HL-60 (cell line): ENCODE results near the gene EMP1.

Experiments used
- GABPA ChIP-seq: IDR thresholded peaks from 2 replicates; pipeline ENCODE4 v1.6.1; 2012; ENCODE audit warnings: low read depth
- POLR2AphosphoS5 ChIP-seq: IDR thresholded peaks from 2 replicates; pipeline ENCODE4 v1.6.1; 2012; ENCODE audit warnings: low read depth
- TF ChIP-seq, protein P1 (sequence below): IDR thresholded peaks from 2 replicates; pipeline ENCODE4 v1.6.1; 2012; ENCODE audit warnings: low read depth; ENCODE audit not compliant: insufficient replicate concordance
- TF ChIP-seq, protein P2 (sequence below): IDR thresholded peaks from one replicate; pipeline ENCODE4 v1.5.1; 2011; ENCODE audit warnings: low read length, control low read depth, inconsistent platforms; ENCODE audit not compliant: insufficient read depth

DNA sequence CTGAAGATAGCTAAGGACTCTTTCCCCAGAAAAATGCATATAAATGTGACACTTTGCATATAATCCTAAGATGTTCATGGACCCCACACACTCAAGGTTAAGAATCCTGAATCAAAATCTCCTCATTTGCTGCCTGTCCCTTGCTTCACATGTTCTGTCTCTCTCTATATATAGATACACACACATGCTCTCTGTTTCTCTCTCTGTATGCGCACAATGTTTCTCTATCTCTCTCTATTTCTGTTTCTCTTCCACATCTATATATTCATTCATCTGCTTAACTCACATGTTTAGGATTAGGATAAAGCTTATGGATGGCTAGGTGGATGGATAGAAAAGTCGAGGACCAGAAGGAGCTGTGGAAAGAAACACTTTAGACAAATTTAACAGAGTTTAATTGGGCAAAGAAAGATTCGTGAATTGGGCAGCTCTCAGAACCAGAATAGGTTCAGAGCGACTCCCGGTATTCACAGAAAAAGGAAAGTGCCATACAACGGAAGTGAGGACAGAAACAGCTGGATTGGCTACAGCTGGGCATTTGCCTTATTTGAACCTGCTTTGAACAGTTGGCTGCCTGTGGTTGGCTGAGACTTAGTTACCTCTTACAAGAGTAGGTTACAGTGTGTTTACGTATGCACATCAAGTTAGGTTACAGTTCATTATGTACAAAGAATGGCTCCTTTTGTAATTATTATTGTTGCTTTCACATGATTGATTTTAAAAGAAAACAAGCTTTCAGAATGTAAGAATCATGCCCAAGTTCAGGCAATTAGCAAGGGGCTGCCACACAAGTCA, 57.6 kb downstream of the EMP1 start:
- TF ChIP-seq GABPA (no peak), POLR2AphosphoS5 (no peak)
- TF ChIP-seq, protein P1, sequence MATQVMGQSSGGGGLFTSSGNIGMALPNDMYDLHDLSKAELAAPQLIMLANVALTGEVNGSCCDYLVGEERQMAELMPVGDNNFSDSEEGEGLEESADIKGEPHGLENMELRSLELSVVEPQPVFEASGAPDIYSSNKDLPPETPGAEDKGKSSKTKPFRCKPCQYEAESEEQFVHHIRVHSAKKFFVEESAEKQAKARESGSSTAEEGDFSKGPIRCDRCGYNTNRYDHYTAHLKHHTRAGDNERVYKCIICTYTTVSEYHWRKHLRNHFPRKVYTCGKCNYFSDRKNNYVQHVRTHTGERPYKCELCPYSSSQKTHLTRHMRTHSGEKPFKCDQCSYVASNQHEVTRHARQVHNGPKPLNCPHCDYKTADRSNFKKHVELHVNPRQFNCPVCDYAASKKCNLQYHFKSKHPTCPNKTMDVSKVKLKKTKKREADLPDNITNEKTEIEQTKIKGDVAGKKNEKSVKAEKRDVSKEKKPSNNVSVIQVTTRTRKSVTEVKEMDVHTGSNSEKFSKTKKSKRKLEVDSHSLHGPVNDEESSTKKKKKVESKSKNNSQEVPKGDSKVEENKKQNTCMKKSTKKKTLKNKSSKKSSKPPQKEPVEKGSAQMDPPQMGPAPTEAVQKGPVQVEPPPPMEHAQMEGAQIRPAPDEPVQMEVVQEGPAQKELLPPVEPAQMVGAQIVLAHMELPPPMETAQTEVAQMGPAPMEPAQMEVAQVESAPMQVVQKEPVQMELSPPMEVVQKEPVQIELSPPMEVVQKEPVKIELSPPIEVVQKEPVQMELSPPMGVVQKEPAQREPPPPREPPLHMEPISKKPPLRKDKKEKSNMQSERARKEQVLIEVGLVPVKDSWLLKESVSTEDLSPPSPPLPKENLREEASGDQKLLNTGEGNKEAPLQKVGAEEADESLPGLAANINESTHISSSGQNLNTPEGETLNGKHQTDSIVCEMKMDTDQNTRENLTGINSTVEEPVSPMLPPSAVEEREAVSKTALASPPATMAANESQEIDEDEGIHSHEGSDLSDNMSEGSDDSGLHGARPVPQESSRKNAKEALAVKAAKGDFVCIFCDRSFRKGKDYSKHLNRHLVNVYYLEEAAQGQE, result no peak
- TF ChIP-seq, protein P2, sequence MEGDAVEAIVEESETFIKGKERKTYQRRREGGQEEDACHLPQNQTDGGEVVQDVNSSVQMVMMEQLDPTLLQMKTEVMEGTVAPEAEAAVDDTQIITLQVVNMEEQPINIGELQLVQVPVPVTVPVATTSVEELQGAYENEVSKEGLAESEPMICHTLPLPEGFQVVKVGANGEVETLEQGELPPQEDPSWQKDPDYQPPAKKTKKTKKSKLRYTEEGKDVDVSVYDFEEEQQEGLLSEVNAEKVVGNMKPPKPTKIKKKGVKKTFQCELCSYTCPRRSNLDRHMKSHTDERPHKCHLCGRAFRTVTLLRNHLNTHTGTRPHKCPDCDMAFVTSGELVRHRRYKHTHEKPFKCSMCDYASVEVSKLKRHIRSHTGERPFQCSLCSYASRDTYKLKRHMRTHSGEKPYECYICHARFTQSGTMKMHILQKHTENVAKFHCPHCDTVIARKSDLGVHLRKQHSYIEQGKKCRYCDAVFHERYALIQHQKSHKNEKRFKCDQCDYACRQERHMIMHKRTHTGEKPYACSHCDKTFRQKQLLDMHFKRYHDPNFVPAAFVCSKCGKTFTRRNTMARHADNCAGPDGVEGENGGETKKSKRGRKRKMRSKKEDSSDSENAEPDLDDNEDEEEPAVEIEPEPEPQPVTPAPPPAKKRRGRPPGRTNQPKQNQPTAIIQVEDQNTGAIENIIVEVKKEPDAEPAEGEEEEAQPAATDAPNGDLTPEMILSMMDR, result no peak
